VCaP (cell line): ENCODE data around the gene PNMT.

Experiments used
- H3K27ac ChIP-seq: fragments of 450-650 bp; 2 replicates; pipeline ENCODE4 v1.5.1; 2017
- TF ChIP-seq, protein P1 (sequence below): fragments of 450-650 bp; conservative IDR thresholded peaks from 2 replicates; pipeline ENCODE4 v1.5.1; 2017; ENCODE audit warnings: mild to moderate bottlenecking, moderate library complexity

PNMT gene

DNA sequence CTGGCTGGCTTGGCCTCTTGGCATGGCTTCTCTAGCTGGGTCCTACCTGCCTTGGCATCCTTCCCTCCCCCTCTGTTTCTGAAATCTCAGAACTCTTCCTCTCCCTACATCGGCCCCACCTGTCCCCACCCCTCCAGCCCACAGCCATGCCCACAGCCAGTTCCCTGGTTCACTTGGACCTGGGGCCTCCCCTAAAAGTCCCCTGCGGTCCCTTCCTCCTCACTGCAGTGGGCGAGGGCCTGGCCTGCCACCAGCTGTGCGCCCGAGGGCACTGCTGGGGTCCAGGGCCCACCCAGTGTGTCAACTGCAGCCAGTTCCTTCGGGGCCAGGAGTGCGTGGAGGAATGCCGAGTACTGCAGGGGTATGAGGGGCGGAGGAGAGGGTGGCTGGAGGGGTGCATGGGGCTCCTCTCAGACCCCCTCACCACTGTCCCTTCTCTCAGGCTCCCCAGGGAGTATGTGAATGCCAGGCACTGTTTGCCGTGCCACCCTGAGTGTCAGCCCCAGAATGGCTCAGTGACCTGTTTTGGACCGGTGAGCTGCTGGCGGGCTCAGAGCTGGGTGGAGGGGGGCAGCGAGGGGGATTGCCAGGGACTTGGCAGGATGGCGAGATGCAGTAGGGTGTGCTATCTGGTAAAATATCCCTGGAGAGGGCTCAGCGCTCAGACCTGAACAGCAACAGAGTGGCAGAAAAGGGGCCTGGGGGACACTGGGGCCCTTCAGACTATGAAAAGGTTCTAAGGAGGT lies 48.0 kb downstream of the PNMT start:
- H3K27ac ChIP-seq = no peak overlapping the region
- TF ChIP-seq, protein P1, sequence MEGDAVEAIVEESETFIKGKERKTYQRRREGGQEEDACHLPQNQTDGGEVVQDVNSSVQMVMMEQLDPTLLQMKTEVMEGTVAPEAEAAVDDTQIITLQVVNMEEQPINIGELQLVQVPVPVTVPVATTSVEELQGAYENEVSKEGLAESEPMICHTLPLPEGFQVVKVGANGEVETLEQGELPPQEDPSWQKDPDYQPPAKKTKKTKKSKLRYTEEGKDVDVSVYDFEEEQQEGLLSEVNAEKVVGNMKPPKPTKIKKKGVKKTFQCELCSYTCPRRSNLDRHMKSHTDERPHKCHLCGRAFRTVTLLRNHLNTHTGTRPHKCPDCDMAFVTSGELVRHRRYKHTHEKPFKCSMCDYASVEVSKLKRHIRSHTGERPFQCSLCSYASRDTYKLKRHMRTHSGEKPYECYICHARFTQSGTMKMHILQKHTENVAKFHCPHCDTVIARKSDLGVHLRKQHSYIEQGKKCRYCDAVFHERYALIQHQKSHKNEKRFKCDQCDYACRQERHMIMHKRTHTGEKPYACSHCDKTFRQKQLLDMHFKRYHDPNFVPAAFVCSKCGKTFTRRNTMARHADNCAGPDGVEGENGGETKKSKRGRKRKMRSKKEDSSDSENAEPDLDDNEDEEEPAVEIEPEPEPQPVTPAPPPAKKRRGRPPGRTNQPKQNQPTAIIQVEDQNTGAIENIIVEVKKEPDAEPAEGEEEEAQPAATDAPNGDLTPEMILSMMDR = no peak

DNA sequence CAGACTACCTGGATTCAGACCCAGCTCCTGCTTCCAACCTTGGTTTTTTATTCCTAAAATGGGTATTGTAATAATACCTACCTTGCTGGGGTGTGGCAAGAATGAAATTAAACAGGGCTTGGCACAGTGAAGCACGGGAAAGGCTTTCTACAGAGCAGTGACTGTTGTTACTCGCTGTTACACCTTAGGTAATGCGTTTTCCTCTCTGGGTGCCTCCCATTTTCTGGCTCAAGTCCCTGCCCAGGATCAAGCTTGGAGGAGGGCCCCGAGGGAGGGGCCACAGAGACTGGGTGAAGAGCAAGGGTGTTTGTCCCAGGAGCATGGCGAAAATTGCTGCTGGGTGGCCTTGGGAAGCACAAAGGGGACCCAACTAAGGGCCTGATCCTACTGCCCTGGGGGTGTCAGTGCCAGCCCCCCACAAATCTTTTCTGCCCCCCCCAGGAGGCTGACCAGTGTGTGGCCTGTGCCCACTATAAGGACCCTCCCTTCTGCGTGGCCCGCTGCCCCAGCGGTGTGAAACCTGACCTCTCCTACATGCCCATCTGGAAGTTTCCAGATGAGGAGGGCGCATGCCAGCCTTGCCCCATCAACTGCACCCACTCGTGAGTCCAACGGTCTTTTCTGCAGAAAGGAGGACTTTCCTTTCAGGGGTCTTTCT lies 48.8 kb downstream of the PNMT start:
- TF ChIP-seq, protein P1 = no peak
- no peak overlapping the region for H3K27ac ChIP-seq

DNA sequence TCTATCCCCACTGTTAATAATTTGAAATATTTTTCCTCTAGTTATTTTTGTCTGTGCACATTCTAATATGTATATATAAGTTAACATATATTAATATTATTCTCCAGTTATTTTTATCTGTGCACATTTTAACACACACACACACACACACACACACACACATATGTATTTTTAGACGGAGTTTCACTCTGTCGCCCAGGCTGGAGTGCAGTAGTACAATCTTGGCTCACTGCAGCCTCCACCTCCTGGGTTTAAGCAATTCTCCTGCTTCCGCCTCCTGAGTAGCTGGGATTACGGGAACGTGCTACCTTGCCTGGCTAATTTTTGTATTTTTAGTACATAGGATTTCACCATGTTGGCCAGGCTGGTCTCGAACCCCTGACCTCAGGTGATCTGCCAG lies 49.4 kb downstream of the PNMT start:
- no peak overlapping the region for H3K27ac ChIP-seq
- TF ChIP-seq, protein P1 = no peak

DNA sequence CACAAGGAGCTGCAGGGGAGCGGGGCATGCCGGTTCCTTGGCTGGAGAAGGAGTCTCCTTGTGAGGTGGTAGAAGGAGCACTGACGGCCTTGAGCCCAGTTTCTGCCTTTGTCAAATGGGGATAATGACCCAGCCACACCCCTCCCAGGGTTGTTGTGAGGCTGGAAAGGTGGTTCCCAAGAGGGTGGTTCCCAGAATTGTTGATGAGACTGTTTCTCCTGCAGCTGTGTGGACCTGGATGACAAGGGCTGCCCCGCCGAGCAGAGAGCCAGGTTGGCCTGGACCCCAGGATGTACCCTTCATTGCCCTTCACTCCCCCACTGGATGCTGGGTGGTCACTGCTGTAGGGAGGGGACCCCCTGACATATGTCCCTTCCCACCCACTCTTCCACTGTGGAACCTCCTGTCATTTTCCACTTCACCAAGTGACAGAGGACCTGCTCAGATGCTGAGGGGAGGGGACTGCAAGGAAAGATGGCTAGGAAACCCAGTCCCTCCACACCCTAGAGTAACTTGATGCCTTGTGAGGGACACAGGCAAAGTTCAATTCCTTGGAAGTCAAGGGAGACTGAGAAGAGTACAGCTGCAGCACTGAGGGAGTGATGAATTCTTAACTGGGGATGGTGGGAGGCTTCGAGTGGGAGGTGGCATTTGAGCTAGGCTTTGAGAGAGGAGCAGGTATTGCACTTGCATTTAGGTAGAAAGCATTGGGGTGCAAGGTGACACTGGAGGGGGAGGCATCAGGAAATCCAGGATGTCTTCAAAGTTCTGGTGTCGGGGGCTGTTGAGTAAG lies 51.5 kb downstream of the PNMT start:
- H3K27ac ChIP-seq = no peak overlapping the region
- TF ChIP-seq, protein P1 = no peak
